NK-92 treated with Interleukin-12 subunit alpha and Interleukin-12 subunit beta, amount 100 ng/mL, for 24 hours (cell line): ENCODE results near the gene TOX2.

Source experiments
- DNase-seq: peaks from one replicate; lab custom pipeline; 2025; lab: John Stamatoyannopoulos, UW

TOX2 gene

GRCh38 chr20:44064501-44065400 lies 150.1 kb downstream of the TOX2 start:
- DNase-seq = no peak

GRCh38 chr20:44065401-44066340 lies 151.0 kb downstream of the TOX2 start:
- DNase-seq = no peak

- DNase-seq = no peak
Observed at GRCh38 chr20:44066645-44067606, 152.3 kb downstream of the TOX2 start.

GRCh38 chr20:44067650-44068081 lies 153.0 kb downstream of the TOX2 start:
- no peak for DNase-seq

GRCh38 chr20:44068316-44069201 lies 153.9 kb downstream of the TOX2 start:
- DNase-seq = peak; percentile 49

GRCh38 chr20:44069203-44070011 lies 154.8 kb downstream of the TOX2 start:
- DNase-seq = peak; percentile 81

GRCh38 chr20:44070139-44070900 lies 155.7 kb downstream of the TOX2 start:
- DNase-seq = no peak

GRCh38 chr20:44071057-44071456 lies 156.4 kb downstream of the TOX2 start:
- no peak for DNase-seq

GRCh38 chr20:44071526-44072111 lies 157.0 kb downstream of the TOX2 start:
- no peak for DNase-seq

GRCh38 chr20:44072384-44072783 lies 157.7 kb downstream of the TOX2 start:
- DNase-seq = no peak

- no peak for DNase-seq
Observed at GRCh38 chr20:44073011-44073674, 158.5 kb downstream of the TOX2 start.

- no peak for DNase-seq
Observed at GRCh38 chr20:44073675-44074071, 159.0 kb downstream of the TOX2 start.

GRCh38 chr20:44074252-44075151 lies 159.8 kb downstream of the TOX2 start:
- DNase-seq = no peak

- DNase-seq = no peak
Observed at GRCh38 chr20:44075191-44075949, 160.7 kb downstream of the TOX2 start.

GRCh38 chr20:44075950-44076232 lies 161.2 kb downstream of the TOX2 start:
- no peak for DNase-seq

- no peak for DNase-seq
Observed at GRCh38 chr20:44079291-44079690, 164.6 kb downstream of the TOX2 start.
